Stimulated activated naive CD8-positive, alpha-beta T cell treated with anti-CD3 and anti-CD28 coated beads, Interleukin-15, amount 100 ng/mL, for 72 hours (primary cell): ENCODE data around the gene CYP4F22.
"Not testable (repeated sequence)": the region's sequence is repeated elsewhere in the genome, so short reads cannot be mapped to it uniquely, and the experiment has no call there.

Experiments
- ATAC-seq: fragments of 150-1000 bp; cut with Tn5 transposase; 2 replicates; pipeline ENCODE4 v1.10.0; 2021; ENCODE audit warnings: mild to moderate bottlenecking, moderate library complexity
- DNase-seq, 2 donors: peaks; one replicate each; pipeline ENCODE4 v3.0.0; 2021 to 2022
- H3K27ac Mint-ChIP-seq, 2 donors: one replicate each; pipeline ENCODE4 v1.8.0; 2022; ENCODE audit warnings: mild to moderate bottlenecking in 2 of 2, mixed read lengths in 2 of 2, moderate library complexity in 2 of 2
- H3K27me3 Mint-ChIP-seq: one replicate; pipeline ENCODE4 v1.8.0; 2022; ENCODE audit warnings: mixed read lengths
- H3K4me1 Mint-ChIP-seq: one replicate; pipeline ENCODE4 v1.8.0; 2022; ENCODE audit warnings: mild to moderate bottlenecking, mixed read lengths
- H3K4me3 Mint-ChIP-seq, 2 donors: one replicate each; pipeline ENCODE4 v1.8.0; 2022; ENCODE audit warnings: mild to moderate bottlenecking in 2 of 2, mixed read lengths in 2 of 2, moderate library complexity in 1 of 2
- H3K9me3 Mint-ChIP-seq, 2 donors: one replicate each; pipeline ENCODE4 v1.8.0; 2022; ENCODE audit warnings: mixed read lengths in 2 of 2

CYP4F22 gene

DNA sequence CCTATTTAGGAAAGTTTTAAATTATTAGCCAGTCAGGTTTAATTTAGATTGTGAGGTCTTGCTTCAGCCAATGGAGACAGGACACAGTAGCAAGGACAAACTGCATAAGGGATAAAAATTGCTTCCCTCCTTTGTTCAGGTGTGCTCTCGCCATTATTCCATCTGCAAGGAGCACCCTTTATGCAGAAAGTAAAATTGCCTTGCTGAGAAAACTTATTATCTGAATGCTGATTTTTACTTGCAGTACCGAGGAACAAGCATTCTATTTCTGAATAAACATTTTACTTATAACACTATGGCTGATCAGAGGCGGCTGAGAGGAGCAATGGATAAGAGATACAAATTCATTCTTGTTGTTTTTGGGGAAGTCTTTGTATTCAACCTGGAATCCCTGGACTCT is 8.0 kb downstream of the CYP4F22 start:
- Mint-ChIP-seq H3K27me3 (peaks cover 7% of the 10 kb centered on the region), H3K9me3 (peaks cover 12 to 19% of the 10 kb centered on the region in 2 donors), H3K4me1 (peaks cover 28% of the 10 kb centered on the region), H3K27ac (no peak overlapping the region), H3K4me3 (no peak overlapping the region)
- ATAC-seq = no peak
- DNase-seq = no peak

DNA sequence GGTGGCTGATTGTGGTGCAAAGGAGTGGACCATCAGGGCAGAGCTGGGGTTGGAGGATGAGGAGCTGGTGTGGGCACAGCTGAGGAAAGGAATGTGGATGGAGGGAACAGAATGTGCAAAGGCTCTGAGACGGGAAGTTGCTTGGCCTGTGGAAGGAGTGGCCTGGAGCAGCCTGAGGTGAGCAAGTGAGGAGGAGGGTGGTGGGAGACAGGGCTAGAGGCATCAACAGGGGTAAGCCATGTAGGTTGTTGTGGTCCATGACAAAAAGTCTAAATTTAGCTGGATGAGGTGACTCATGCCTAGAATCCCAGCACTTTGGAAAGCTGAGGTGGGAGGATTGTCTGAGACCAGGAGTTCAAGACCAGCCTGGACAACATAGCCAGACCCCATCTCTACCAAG is 9.5 kb downstream of the CYP4F22 start:
- peaks cover 7% of the 10 kb centered on the region for H3K27me3 Mint-ChIP-seq
- H3K9me3 Mint-ChIP-seq = peaks cover 12 to 19% of the 10 kb centered on the region in 2 donors
- no peak overlapping the region for H3K27ac Mint-ChIP-seq
- ATAC-seq = no peak
- H3K4me3 Mint-ChIP-seq = no peak overlapping the region
- DNase-seq = no peak
- H3K4me1 Mint-ChIP-seq = peaks cover 28% of the 10 kb centered on the region

GRCh38 chr19:15519433-15519976 is 11.2 kb downstream of the CYP4F22 start:
- Mint-ChIP-seq H3K27ac (peak overlapping the region in 1 of 2 donors; percentile 21), H3K9me3 (peaks cover 12 to 19% of the 10 kb centered on the region in 2 donors), H3K4me1 (peaks cover 37% of the 10 kb centered on the region), H3K4me3 (no peak overlapping the region), H3K27me3 (peaks cover 7% of the 10 kb centered on the region)
- no peak for ATAC-seq
- DNase-seq = no peak

- DNase-seq = no peak
- no peak overlapping the region for H3K4me3 Mint-ChIP-seq
- ATAC-seq = no peak
- no peak overlapping the region for H3K27ac Mint-ChIP-seq
- H3K27me3 Mint-ChIP-seq = no peaks in the 10 kb centered on the region
- H3K9me3 Mint-ChIP-seq = peaks cover 0 to 4% of the 10 kb centered on the region in 2 donors
- H3K4me1 Mint-ChIP-seq = peaks cover 15% of the 10 kb centered on the region
Measured at GRCh38 chr19:15524781-15525180, 16.5 kb downstream of the CYP4F22 start.

DNA sequence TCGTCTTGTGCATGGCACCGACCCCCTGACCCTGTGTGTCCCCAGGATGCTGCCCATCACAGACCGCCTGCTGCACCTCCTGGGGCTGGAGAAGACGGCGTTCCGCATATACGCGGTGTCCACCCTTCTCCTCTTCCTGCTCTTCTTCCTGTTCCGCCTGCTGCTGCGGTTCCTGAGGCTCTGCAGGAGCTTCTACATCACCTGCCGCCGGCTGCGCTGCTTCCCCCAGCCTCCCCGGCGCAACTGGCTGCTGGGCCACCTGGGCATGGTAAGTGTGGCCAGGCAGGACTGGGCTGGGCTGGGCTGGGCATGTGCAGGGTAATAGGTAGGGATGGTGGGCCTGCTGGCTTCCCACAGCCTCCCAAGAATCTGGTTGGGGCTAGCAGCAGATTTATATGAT is 17.0 kb downstream of the CYP4F22 start:
- H3K27me3 Mint-ChIP-seq = no peaks in the 10 kb centered on the region
- DNase-seq = no peak
- H3K4me1 Mint-ChIP-seq = peaks cover 15% of the 10 kb centered on the region
- H3K27ac Mint-ChIP-seq = no peak overlapping the region
- no peak for ATAC-seq
- H3K4me3 Mint-ChIP-seq = no peak overlapping the region
- H3K9me3 Mint-ChIP-seq = peaks cover 2 to 9% of the 10 kb centered on the region in 2 donors

DNA sequence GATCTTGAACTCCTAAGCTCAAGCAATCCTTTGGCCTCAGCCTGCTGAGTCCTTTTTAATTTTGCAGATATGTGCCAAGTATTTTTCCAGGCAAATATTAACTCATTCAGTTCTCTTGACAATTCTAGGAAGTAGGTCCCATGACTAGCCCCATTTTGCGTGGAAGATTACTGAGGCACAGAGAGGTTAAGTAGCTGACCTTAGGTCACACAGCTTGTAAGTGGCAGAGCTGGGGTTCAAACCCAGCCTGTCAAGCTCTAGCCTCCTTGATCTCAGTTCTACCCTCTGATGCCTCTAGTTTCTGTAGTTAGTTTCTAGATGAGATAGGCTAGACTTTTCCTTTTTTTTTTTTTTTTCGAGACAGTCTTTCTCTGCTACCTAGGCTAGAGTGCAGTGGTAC is 18.1 kb downstream of the CYP4F22 start:
- Mint-ChIP-seq H3K4me1 (peaks cover 15% of the 10 kb centered on the region), H3K27me3 (no peaks in the 10 kb centered on the region), H3K27ac (no peak overlapping the region), H3K9me3 (peaks cover 6 to 14% of the 10 kb centered on the region in 2 donors), H3K4me3 (no peak overlapping the region)
- DNase-seq (no peak), ATAC-seq (no peak)

GRCh38 chr19:15527705-15528104 is 19.4 kb downstream of the CYP4F22 start:
- H3K4me3 Mint-ChIP-seq = no peak overlapping the region
- DNase-seq (no peak), ATAC-seq (no peak)
- H3K27me3 Mint-ChIP-seq = no peaks in the 10 kb centered on the region
- H3K4me1 Mint-ChIP-seq = peaks cover 23% of the 10 kb centered on the region
- peaks cover 6 to 14% of the 10 kb centered on the region in 2 donors for H3K9me3 Mint-ChIP-seq
- H3K27ac Mint-ChIP-seq = no peak overlapping the region

GRCh38 chr19:15529774-15530372 is 21.5 kb downstream of the CYP4F22 start:
- H3K4me1 Mint-ChIP-seq = peaks cover 23% of the 10 kb centered on the region
- no peak overlapping the region for H3K27ac Mint-ChIP-seq
- DNase-seq (no peak), ATAC-seq (no peak)
- H3K4me3 Mint-ChIP-seq = no peak overlapping the region
- H3K9me3 Mint-ChIP-seq = peaks cover 6 to 14% of the 10 kb centered on the region in 2 donors
- H3K27me3 Mint-ChIP-seq = no peaks in the 10 kb centered on the region

DNA sequence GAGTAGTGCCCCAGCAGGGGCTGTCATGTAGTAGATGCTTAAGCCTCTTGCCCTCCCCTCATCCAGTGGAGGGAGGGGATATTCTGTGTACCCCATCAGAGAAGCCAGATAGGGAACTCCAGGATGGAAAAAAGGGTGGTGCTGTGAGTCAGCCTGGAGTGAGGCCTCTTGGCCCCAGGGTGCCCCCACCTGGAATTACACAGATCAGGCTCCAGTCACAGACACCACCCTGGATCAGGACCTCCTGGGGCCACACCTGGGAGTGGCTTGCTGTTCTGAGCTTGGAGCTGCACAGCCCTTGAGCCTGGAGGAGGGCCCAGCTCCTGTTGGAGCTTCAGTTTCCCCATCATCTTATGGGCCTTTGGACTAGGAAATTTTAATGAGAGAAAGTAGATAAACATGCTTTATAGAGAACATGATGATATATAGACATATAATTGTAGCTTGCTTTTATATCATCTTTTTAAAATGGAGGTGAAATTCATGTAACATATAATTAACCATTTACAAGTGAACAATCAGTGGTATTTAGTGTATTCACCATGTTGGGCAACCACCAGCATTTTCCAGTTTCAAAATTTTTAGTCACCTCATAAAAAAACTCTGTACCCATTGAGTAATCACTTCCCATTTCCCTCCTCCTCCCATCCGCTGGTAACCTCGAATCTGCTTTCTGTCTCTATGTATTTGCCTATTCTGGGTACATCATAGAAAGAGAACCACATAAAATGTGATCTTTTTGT is 24.6 kb downstream of the CYP4F22 start:
- H3K27me3 Mint-ChIP-seq = no peaks in the 10 kb centered on the region
- ATAC-seq = peak; percentile 86
- H3K4me3 Mint-ChIP-seq = peak overlapping the region; percentile 29 to 41
- peak overlapping the region in 1 of 2 donors; percentile 61 for H3K27ac Mint-ChIP-seq
- peaks cover 6 to 14% of the 10 kb centered on the region in 2 donors for H3K9me3 Mint-ChIP-seq
- peak in 1 of 2 donors; percentile 23 for DNase-seq
- peaks cover 32% of the 10 kb centered on the region for H3K4me1 Mint-ChIP-seq

GRCh38 chr19:15533522-15533830 is 25.2 kb downstream of the CYP4F22 start:
- ATAC-seq = peak; percentile 73
- not testable (repeated sequence) for DNase-seq, H3K27me3 Mint-ChIP-seq, H3K27ac Mint-ChIP-seq
- peak overlapping the region in 1 of 2 donors; percentile 41 for H3K4me3 Mint-ChIP-seq
- peaks cover 6 to 14% of the 10 kb centered on the region in 2 donors for H3K9me3 Mint-ChIP-seq
- H3K4me1 Mint-ChIP-seq = peaks cover 32% of the 10 kb centered on the region

DNA sequence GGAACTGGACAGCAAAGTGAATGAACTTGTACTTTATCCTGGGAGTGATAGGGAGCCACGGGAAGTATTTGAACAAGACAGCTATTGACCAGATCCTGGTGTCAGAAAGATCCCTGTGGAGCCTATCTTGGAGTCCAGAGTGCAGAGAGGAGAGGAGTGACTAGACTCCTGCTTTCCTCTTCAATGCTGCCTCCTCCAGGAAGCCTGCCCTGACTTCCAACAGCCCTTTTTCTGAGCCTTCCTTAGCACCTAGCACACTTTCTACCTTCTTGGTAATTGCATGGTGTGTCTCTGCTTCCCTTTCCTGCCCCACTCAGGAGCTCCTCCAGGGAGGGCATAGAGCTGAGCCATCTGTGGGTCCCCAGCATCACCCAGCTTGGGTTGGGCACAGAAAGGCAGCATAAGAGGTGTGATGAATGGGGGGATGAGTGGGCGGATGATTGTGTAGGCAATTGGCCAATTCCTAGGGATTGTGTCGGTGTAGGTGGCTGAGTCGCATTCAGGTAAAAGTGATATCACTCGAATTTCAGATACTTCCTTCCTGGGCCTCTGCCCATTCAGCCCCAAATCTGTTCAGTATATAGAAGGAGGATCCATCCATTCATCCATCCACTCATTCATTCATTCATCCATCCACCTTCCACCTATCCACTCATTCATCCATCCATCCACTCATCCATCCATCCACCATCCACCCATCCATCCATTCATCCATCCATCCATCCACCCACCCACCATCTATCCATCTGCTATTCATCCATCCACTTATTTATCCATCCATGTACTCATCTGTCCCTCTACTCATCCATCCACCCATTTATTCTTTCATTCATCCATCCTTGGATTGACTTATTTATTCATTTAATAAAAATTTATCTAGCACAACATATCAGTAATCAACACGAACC is 26.9 kb downstream of the CYP4F22 start:
- Mint-ChIP-seq H3K27ac (no peak overlapping the region), H3K9me3 (peaks cover 5 to 6% of the 10 kb centered on the region in 2 donors), H3K27me3 (no peaks in the 10 kb centered on the region), H3K4me3 (no peak overlapping the region), H3K4me1 (peaks cover 38% of the 10 kb centered on the region)
- DNase-seq (no peak), ATAC-seq (no peak)

- DNase-seq = no peak
- Mint-ChIP-seq H3K27me3 (no peaks in the 10 kb centered on the region), H3K27ac (no peak overlapping the region), H3K4me1 (peaks cover 38% of the 10 kb centered on the region), H3K4me3 (no peak overlapping the region), H3K9me3 (no peaks in the 10 kb centered on the region)
- ATAC-seq = no peak
Measured at GRCh38 chr19:15536350-15536749, 28.0 kb downstream of the CYP4F22 start.

- Mint-ChIP-seq H3K27ac (no peak overlapping the region), H3K4me3 (no peak overlapping the region), H3K27me3 (no peaks in the 10 kb centered on the region), H3K9me3 (no peaks in the 10 kb centered on the region), H3K4me1 (peaks cover 21% of the 10 kb centered on the region)
- ATAC-seq = no peak
- no peak for DNase-seq
Measured at GRCh38 chr19:15538774-15539173, 30.4 kb downstream of the CYP4F22 start.

GRCh38 chr19:15539638-15540037 is 31.3 kb downstream of the CYP4F22 start:
- ATAC-seq = no peak
- Mint-ChIP-seq H3K4me3 (no peak overlapping the region), H3K4me1 (peaks cover 17% of the 10 kb centered on the region), H3K27ac (no peak overlapping the region), H3K27me3 (no peaks in the 10 kb centered on the region), H3K9me3 (no peaks in the 10 kb centered on the region)
- DNase-seq = no peak

DNA sequence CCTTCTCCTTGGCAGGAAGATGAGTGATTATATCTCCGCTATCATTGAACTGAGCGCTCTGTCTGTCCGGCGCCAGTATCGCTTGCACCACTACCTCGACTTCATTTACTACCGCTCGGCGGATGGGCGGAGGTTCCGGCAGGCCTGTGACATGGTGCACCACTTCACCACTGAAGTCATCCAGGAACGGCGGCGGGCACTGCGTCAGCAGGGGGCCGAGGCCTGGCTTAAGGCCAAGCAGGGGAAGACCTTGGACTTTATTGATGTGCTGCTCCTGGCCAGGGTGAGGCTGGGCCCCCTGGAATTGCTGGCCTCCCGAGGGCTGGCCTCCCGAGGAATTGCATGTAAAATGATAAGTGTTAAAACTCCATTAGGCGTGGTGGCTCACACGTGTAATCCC is 32.1 kb downstream of the CYP4F22 start:
- H3K4me3 Mint-ChIP-seq = no peak overlapping the region
- ATAC-seq = no peak

More for the DNA sequence above, 32.1 kb downstream of the CYP4F22 start:
- no peak for DNase-seq
- Mint-ChIP-seq H3K9me3 (no peaks in the 10 kb centered on the region), H3K27me3 (no peaks in the 10 kb centered on the region), H3K4me1 (peaks cover 9% of the 10 kb centered on the region), H3K27ac (no peak overlapping the region)
